ENCODE results near the gene CHID1. TPM values are rescaled to one million over a fixed set of nuclear protein-coding genes. Genes with fewer than 3 reads are reported as not detected.

Gene CHID1
- polyA plus RNA-seq, 3 donors: 100.0 to 125 (median 113) TPM

DNA sequence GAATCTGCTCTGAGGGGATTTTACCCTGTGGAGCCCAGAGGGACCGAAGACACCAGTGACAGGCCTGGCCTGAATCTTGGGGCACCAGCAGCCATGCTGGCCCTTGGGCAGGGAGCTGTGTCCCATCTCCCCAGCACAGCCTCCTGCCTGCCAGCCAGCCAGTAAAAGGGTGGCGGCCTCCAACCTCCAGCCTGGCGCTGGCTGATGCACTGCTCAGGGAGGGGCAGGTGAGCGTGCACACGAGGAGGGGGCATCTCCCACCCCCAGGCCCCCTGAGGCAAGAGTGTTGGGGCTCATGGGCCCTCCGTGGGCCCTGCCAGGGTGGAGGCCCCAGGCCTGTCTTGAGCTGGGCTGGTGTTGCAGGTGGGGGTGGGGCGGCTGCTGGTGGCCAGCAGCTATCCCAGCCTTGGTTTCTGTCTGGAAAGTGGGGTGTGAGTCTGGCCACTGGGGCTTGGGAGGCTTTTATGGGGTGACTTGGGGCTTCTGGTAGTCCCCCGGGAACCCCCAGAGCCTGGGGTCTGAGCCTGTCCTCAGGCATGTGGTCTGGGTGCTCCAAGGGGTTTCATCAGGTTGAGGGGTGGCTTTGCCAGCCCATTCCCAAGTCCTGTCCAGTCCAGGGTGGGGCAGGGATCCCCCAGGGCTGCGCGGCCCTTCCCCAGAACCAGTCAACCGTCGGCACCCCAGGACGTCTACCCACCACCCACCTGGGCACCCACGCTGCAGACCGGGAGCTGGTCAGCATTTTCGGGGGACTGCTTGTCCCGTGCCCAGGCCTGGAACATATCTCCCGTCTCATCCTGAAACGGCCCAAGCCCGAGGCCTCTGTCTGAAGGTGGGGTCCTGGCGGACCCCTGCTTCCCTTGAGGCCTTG, 50.1 kb downstream of the CHID1 start:
- DNase-seq (ENCODE audit: extremely low read depth in 1 of 11, low read depth in 9 of 11, low spot score in 4 of 11): no peak

DNA sequence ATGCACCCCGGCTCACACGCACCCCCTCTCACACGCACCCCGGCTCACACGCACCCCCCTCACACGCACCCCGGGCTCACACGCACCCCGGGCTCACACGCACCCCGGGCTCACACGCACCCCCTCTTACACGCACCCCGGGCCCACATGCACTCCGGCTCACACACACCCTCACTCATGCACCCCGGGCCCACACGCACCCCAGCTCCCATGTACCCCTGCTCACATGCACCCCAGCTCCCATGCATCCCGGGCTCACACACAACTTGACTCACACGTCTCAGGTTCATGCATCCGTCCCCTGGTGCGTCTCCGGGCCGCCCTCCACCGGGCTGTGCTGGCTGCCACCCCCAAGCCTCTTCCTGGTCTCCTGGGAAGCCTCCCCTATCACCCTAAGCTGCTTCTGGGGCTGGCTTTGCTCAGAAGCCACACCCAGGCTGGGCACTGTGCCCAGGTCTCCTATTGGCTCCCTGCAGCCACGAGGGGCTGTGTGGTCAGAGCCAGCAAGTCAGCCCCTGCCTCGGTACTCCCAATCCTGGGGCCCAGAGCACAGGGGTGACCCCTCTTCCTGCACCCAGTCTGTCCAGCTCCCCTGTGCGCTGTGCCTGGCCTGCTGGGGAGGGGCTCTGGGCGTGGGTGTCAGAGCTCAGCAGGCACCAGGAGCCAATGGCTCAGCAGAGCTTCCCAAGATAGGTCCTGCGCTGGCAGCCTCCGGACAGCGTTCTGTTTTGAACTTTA, 51.0 kb downstream of the CHID1 start:
- peak in 4 of 11 donors; percentile 54 to 81 (median 74) for DNase-seq (ENCODE audit: extremely low read depth in 1 of 11, low read depth in 9 of 11, low spot score in 4 of 11)

DNA sequence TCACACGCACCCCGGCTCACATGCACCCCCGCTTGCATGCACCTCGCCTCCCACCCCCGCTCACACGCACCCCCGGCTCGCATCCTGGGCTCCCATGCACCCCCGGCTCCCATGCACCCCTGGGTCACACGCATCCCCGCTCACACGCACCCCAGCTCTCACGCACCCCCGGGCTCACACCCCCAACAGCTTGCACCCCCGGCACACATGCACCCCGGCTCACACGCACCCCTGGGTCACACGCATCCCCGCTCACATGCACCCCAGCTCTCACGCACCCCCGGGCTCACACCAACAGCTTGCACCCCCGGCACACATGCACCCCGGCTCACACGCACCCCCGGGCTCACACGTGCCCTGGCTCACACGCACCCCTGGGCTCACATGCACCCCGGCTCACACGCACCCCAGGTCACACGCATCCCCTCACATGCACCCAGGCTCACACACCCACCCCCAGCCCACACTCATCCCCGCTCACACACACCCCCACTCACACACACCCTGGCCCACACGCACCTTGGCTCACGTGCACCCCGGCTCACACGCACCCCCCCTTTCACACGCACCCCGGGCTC, 51.8 kb downstream of the CHID1 start:
- DNase-seq (ENCODE audit: extremely low read depth in 1 of 11, low read depth in 9 of 11, low spot score in 4 of 11): no peak

DNA sequence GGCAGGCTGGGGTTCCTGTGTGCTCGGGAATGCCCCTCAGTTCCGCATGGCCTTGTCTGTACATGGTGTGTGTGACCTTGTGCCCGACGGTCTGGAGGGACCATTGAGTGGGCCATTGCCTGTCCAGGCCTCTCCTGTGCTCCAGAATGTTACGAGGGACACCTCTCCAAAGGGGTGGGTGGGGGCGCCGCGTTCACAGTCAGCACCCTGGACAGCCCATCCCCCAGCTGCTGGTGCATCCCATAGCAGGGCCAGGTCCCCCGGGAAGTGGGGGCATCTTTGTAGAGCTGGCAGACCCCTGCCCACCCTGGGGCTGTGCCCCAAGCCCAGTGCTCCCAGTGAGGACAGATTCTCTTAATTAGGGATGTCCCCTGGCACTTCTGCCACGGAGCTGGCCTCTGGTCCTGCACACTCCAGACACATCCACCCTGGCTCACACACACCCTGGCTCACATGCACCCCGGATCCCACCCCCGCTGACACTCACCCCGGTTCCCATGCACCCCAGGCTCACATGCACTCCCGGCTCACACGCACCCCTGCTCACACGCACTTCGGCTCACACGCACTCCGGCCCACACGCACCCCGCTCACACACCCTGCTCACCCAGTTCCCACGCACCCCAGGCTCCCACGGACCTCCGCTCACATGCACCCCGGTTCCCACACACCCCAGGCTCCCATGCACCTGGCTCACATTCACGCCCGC, 52.4 kb downstream of the CHID1 start:
- DNase-seq (ENCODE audit: extremely low read depth in 1 of 11, low read depth in 9 of 11, low spot score in 4 of 11): no peak

DNA sequence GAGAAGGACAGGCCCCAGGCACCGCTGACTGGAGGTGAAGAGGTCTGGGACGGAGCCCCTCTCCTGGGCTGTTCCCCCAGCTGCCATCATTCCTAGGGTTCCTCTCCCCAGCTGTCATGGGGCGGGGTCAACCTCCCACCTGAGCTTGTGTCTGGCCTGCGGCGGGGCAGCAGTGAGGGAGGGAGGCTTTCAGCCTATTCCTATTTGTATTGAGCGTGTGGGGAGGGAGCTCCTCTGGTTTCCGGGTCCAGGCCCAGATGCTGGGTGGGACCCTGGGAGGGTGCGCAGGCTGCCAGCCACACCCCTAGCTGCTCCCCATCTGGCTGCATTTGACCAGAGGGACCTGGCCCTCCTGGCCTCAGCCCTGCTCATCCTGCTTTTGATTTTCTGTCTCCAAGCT, 54.2 kb downstream of the CHID1 start:
- DNase-seq (ENCODE audit: extremely low read depth in 1 of 11, low read depth in 9 of 11, low spot score in 4 of 11): no peak

DNA sequence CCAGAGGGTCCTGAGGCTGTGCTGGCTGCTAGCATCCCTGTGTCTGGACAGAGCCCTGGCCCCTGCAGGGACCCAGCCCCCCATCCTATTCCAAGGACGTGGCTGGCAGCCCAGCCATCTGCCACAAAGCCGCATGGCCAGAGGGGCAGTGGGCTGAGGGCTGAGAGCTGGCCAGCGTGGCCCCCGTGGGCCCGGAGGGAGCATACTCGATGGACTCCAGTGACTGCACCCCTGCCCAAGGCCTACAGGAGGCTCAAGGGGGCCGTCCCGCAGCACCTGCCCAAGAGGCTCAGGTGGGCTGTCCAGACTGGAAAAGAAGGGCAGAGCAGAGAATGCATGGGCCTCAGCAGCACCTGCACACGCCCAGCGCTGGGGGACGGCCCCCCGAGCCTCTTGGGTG, 54.8 kb downstream of the CHID1 start:
- DNase-seq (ENCODE audit: extremely low read depth in 1 of 11, low read depth in 9 of 11, low spot score in 4 of 11): no peak

DNA sequence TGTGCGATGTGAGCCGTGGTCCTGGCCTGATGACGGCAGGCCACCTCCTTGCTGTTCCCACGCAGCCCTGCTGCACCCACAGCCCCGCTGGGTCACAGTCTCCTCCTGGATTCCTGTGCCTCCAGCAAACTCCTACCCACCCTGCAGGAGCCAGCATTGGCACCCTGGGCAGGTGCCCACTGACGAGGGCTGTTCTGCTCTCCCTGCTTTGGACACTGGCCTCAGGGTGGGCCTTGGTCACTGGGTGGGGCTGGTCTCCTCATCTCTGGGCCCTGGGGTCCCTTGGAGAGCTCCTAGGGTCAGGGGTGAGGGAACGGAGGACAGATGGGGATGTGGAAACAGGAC, 55.3 kb downstream of the CHID1 start:
- DNase-seq (ENCODE audit: extremely low read depth in 1 of 11, low read depth in 9 of 11, low spot score in 4 of 11): no peak

DNA sequence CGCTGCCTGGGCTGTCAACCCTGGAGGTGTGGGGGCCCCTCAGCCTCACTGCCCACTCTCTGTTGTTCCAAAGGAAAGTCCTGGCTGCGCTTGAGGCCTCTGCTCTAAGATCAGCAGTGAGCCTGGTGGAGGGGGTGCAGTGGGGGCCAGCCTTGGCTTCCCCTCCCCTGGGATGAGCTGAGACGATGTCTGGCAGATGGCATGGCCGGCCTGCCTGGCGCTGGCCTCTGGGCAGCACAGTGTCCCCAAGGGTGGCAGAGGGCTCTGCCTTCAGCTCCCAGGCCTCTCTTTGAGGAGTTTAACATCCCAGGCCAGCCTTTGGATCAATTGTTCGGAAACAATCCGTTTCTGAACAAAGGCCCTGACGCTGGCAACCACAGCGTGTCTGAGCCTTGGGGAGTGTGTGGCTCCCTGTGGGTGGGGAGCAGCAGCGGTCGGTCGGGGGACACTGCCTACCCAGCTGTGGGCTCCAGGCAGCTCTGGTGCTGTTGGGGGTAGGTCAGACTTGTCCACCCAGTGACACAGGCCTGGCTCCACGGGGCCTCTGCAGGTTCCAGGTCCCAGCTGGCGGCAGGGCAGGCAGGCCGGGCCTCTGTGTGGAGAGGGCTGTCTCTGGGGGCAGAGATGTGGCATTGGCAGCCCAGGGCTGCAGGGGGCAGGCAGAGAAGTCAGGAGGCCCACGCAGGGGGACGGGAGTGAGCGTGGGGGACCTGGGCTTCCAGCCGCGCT, 55.8 kb downstream of the CHID1 start:
- no peak for DNase-seq (ENCODE audit: extremely low read depth in 1 of 11, low read depth in 9 of 11, low spot score in 4 of 11)

DNA sequence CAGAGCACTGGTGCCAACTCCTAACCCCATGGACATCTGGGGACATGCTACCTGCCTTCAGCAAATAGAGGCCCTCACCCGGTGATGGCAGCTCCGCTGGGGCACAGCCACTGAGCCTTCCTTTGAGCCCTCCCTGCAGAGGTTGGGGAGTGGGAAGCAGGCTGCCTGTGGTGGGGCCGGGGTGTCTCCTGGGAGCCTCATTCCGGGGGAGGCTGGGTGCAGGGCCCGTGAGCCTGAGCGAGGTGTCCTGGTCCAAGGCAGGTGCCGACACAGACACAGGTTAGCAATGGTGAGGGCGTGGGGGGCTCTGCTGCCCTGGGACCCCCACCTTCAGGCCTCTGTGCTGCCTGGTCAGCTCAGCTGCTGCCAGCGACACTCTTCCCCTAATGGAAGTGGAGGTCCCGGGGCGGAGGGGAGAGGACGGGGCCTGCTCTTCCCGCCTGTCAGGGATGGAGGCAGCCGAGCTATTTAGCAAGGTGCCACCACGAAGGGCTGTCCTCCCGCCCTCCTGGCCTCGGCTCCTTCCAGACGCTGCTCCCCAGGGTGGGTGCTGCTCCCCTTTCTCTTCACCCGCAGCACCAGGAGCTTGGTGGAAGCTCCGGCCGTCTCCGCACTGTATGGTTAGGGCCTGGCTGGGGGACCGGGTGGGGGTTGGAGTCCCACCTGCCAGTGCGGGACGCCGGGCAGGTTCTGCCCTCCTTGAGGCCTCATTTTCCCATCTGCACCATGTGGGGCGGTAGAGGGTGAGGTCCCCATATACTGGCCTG, 56.7 kb downstream of the CHID1 start:
- no peak for DNase-seq (ENCODE audit: extremely low read depth in 1 of 11, low read depth in 9 of 11, low spot score in 4 of 11)

DNA sequence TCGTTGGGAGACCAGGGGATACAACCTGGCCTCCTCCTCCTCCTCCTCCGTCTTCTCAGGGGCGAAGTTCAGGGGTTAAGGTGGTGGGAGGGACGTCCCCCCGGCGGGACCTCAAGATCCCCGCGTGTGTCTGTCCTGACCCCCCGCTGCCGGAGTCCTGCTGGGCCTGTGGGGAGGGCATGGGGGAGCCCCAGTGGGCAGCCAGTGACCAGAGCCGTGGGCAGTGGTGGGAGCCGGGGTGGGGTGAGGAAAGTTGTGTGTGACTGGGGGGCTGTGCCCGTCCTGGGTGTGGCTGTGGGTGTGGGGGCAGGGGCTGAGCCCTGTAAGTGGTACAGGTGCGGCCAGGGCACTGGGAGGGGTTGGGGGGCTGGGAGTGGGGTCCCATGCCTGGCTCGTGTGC, 57.8 kb downstream of the CHID1 start:
- no peak for DNase-seq (ENCODE audit: extremely low read depth in 1 of 11, low read depth in 9 of 11, low spot score in 4 of 11)

DNA sequence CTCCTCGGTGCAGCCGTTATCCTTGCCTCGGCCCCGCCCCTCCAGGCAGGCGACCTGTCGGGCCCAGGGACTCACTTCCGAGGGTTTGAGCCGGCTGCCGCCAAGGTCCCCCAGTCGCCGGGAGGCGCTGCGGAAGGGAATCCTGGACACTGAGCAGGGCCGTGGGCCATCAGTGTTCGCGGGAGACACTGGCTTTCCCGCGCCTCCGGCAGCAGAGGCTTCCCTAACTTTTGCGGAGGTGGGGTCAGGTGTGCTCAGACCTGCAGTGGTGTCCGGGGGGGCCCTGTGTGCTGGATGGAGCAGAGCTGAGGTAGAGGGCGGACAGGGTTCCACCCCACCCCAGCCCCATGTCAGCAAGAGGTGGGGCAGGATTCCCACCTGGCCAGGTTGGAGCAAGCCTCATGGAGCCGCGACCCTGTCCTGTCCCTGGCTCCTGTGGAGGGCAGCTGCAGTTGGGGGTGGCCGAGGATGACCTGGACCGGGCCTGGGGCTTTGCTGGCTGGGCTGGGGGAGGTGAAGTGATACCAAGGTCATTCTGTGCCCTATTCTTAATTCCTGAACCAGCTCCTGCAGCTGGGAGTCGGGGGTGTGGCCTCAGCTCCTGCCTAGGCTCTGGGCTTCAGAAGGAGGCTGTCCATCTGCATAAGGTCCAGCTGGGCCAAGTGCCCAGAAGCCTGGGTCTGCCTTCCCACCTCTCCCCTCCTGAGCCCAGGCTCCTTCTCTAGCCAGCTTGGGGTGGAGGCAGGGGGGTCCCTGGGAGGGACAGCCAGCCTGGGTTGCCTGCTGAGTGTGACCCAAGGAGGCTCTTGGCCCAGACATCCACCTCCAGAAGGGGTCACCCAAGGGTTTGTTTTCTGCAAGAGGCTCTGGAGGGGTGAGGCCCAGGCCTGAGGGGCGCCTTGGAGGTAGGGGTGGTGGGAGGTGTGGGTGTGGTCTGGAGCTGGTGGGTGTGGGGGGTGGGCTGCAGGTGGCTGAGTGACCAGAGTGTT, 59.5 kb downstream of the CHID1 start:
- DNase-seq (ENCODE audit: extremely low read depth in 1 of 11, low read depth in 9 of 11, low spot score in 4 of 11): no peak

DNA sequence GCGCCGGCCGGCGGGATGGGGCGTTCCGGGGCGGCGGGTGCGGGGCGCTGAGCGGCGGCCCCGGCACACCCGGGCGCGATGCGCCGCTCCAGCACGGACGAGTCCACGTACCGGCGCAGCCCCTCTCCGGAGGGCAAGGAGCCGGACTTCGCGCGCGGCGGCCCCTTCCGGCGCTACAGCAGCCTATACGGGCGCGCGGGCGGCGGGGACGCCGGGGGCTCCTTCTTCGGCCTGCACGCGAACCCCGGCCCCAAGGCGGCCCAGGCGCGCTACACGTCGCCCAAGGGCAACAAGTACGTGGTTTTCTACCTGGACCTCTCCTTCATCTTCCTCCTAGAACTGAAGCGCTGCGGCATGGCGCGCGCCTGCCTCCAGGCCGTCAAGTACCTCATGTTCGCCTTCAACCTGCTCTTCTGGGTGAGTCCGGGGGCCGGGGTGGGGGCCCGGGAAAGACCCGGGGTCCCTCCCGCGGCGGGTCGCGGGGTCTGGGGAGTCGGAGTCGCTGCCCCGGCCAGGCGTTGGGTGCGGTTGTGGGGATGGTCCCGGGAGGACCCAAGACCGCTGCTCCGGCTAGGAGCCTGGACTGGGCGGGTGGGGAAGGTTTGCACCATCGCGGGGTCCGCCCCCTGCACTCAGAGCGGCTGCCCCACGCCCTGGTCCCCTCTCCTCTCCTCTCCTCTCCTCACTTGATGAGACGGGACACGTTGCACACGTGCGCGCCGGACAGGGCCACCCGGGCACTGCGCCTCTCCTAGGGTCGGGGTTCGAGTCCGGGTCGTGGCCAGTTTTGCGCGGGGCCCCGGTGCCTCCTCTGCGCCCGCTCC, 60.4 kb downstream of the CHID1 start:
- no peak for DNase-seq (ENCODE audit: extremely low read depth in 1 of 11, low read depth in 9 of 11, low spot score in 4 of 11)

DNA sequence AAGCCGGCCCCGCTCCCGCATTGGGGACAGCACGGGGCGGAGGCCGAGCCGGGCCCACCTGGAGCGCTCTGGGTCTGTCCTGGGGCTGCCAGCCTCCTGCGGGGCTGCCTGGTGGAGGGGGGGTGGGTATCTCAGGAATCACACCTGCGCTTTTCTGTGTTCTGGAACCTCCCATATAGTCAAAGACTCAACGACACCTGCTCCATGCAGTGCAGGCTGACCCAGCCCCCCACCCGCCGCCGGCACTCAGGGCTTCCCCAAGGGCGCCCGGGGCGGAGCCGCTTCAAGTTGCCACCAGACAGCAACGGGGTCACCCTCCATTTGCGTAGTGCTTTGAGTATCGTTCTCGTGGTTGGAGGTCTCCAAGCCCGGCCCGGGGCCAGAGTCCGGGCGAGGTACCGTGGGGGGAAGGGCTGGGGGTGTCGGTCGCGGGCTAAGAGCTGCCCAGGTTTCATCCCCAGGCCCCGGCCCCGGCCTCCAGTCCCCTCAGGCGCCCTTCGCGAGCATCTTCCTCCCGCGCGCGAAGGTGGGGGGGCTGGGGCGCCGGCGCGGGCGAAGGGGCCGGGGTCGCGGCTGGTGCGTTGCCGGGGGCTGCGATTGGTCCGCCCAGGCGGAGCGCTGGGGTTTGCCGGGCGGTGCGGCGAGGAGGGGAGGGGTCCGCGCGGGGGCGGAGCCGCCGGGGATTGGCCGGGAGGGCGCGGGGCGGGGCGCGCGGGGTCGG, 61.3 kb downstream of the CHID1 start:
- DNase-seq (ENCODE audit: extremely low read depth in 1 of 11, low read depth in 9 of 11, low spot score in 4 of 11): no peak

DNA sequence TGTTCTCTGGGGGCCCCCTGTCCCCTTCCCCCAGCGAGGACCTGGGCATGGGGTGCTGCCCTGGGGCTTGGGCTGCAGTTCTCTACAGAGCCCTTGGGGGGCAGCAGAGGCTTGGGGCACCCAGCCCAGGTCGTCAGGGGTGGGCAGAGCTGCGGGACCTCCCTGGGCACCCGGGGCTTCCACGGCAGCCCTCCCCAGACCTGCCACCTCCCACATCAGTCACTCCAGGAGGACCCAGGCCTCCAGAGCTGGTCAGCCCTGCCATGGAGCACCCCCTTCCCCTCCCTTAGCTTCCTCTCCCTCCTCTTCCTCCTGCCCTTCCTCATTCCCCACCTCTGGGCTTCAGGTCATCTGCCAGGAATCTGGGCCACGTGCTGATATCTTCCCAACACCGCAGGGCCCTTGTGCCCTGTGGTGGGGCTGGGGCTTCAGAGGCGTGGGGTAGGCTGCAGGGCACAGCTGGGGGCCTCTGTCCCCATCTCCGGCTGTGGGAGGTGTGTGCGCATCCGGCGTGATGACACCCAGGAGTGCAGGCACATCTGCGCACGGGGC, 62.2 kb downstream of the CHID1 start:
- no peak for DNase-seq (ENCODE audit: extremely low read depth in 1 of 11, low read depth in 9 of 11, low spot score in 4 of 11)

DNA sequence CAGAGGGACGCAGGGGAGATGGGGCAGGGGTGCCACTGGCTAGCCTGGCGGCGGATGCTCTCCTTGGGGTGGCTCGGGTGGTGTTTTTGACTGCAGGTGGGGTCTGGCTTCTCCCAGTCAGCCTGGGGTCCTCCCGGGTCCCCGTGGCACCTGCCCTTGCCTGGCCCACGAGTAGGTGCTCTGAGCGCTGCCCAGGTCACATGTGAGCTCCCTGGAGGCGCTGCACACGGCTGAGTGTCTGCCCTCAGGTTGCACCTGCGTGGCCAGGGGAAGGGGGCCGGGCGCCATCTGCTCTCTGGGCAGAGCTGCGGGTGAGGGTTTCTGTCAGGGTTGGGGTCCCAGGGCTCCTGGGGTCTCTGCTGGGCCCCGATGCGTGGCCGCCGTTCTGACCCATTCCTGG, 62.7 kb downstream of the CHID1 start:
- DNase-seq (ENCODE audit: extremely low read depth in 1 of 11, low read depth in 9 of 11, low spot score in 4 of 11): no peak
